SK-N-MC (cell line): Measurements from ENCODE around the gene RFX2.

Experiments
- EZH2 ChIP-seq: fragments of 200-600 bp; sonication (generic); IDR thresholded peaks from one replicate; pipeline ENCODE4 v1.6.1; 2017; ENCODE audit warnings: antibody characterized with exemption
- FOXP2 ChIP-seq: optimal IDR thresholded peaks from 2 replicates; pipeline ENCODE3; 2011; ENCODE audit warnings: mild to moderate bottlenecking, moderate library complexity; ENCODE audit not compliant: insufficient read depth; ENCODE audit errors: extremely low read length, control extremely low read depth
- POLR2AphosphoS5 ChIP-seq: IDR thresholded peaks from 2 replicates; pipeline ENCODE4 v1.6.1; 2012; ENCODE audit warnings: mild to moderate bottlenecking, low read depth, low read length, borderline replicate concordance

- no peak for TF ChIP-seq EZH2
- TF ChIP-seq POLR2AphosphoS5, result no peak
- no peak for TF ChIP-seq FOXP2
These were observed 34.0 kb downstream of the RFX2 start for GRCh38 chr19:6076291-6076665.
